Small intestine (tissue), 7 donors: ENCODE data around the gene TPSG1. TPM values are rescaled to one million over a fixed set of nuclear protein-coding genes. Genes with fewer than 3 reads are reported as not detected.

Experiments
- DNase-seq, 2 donors: peaks; one replicate each; pipeline versions ENCODE4 v3.0.0 to v3.0.0-alpha.2; 2013
- FAIRE-seq: peaks from 2 replicates; lab custom pipeline; 2012; peaks lifted over from hg19 to GRCh38; lab: Jason Lieb, UNC
- H3K27ac ChIP-seq, 3 donors: one replicate each; pipeline ENCODE4 v1.5.1; 2013; ENCODE audit warnings: low read length in 2 of 3, mild to moderate bottlenecking in 2 of 3, control low read depth in 1 of 3, inconsistent platforms in 1 of 3, low read depth in 1 of 3, moderate library complexity in 1 of 3
- H3K27me3 ChIP-seq, 3 donors: one replicate each; pipeline ENCODE4 v1.6.1; 2013; ENCODE audit warnings: low read length in 3 of 3, inconsistent platforms in 1 of 3; ENCODE audit not compliant: control insufficient read depth in 3 of 3, insufficient read depth in 3 of 3
- H3K36me3 ChIP-seq, 3 donors: one replicate each; pipeline ENCODE4 v1.6.1; 2013; ENCODE audit warnings: low read length in 3 of 3, inconsistent platforms in 1 of 3, low read depth in 1 of 3, mild to moderate bottlenecking in 1 of 3, moderate library complexity in 1 of 3; ENCODE audit not compliant: control insufficient read depth in 3 of 3, insufficient read depth in 2 of 3
- H3K4me1 ChIP-seq, 3 donors: one replicate each; pipeline ENCODE4 v1.6.1; 2013; ENCODE audit warnings: low read length in 2 of 3, inconsistent platforms in 1 of 3, low read depth in 1 of 3, mild to moderate bottlenecking in 1 of 3, moderate library complexity in 1 of 3; ENCODE audit not compliant: control insufficient read depth in 3 of 3, insufficient read depth in 2 of 3
- H3K4me3 ChIP-seq, 3 donors: one replicate each; pipeline ENCODE4 v1.5.1; 2013; ENCODE audit warnings: low read length in 3 of 3, control low read depth in 1 of 3, inconsistent platforms in 1 of 3, low read depth in 1 of 3, mild to moderate bottlenecking in 1 of 3, moderate library complexity in 1 of 3
- H3K9me3 ChIP-seq, 2 donors: one replicate each; pipeline ENCODE4 v1.6.1; 2013; ENCODE audit warnings: low read depth in 1 of 2, low read length in 1 of 2; ENCODE audit not compliant: control insufficient read depth in 2 of 2, insufficient read depth in 1 of 2
- WGBS, 3 donors: extraction: QIAGEN DNeasy Blood & Tissue Kit; methylation state at CpG; one replicate each; pipeline ENCODE4 v1.1.7; 2013; 5-methylcytosine and 5-hydroxymethylcytosine counted together
- polyA plus RNA-seq, 4 donors: library from polyadenylated mRNA; stranded (reverse) in 3 of 4; unstranded in 1 of 4; fragments of 200-250 nt in 3 of 4; fragments of 120-200 nt in 1 of 4; gene quantifications; one replicate each; pipeline versions ENCODE4 v1.2.1 to v1.2.3, GENCODE V29; 2013
- donor health status: healthy with polysubstance abuse.
- donor health status: control.
- donor health status: control.
- donor health status: Bipolar disorder and iron deficiency.
- donor health status: healthy.

The TPSG1 gene
- polyA plus RNA-seq, 4 donors, result 3.3 to 40.9 (median 14.0) TPM

DNA sequence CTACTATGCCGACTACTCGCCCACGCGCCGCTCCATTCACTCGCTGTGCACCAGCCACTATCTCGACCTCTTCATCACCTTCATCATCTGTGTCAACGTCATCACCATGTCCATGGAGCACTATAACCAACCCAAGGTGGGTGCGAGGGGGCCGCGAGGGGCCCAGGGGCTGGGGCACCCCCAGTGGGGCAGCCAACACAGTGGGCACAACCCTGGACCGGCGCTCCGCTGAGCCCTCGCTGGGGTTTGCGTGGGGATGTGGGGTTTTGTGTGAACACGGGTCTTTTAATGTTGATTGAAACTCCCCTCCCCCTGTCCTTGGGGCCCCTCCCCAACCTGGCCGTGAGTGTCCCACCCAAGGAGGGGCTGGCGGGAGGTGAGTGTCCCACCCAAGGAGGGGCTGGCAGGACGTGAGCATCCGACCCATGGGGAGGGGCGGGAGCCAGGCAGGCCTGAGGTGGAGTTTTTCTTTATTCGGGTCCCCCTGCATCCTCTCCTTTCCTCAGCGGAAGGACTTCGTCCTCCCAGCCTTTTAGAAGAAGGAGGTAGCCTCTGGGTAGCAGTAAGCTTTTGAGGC, 11.2 kb downstream of the TPSG1 start:
- DNase-seq (no peak), FAIRE-seq (no peak)
- 81 to 89% (median 82%) methylated on average over 24 to 25 of the region's 25 CpGs for WGBS, 3 donors
- peaks cover 0 to 9% (median 3%) of the 10 kb centered on the region in 3 donors for H3K36me3 ChIP-seq
- no peaks in the 10 kb centered on the region for H3K9me3 ChIP-seq
- H3K4me3 ChIP-seq, result no peak overlapping the region
- H3K4me1 ChIP-seq, result no peaks in the 10 kb centered on the region
- H3K27me3 ChIP-seq, result no peaks in the 10 kb centered on the region
- H3K27ac ChIP-seq, result no peak overlapping the region

DNA sequence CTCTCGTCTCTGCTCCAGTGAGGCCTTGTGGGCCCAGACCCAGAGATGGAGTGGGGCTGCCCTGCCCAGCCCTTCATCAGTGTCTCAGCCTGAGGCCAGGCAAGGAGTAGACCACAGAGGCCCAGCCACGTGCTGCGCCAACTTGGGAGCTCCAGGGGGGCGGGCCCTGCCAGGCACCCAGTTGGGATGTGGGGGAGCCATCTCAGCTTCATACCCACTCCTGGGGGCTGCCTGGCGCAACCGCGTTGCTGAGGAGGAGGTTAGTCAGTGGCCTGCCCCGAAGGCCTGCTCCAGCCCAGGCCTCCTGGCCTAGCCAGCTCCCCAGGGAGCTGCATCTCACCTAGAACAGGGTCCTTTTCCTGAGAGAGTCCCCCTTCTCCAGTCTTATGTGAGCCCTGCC, 11.8 kb downstream of the TPSG1 start:
- WGBS, 3 donors, result 77 to 89% (median 83%) methylated on average over 7 to 8 of the region's 8 CpGs
- no peaks in the 10 kb centered on the region for H3K9me3 ChIP-seq
- H3K27ac ChIP-seq, result no peak overlapping the region
- no peak overlapping the region for H3K4me3 ChIP-seq
- FAIRE-seq (no peak), DNase-seq (no peak)
- H3K4me1 ChIP-seq, result no peaks in the 10 kb centered on the region
- peaks cover 0 to 11% (median 3%) of the 10 kb centered on the region in 3 donors for H3K36me3 ChIP-seq
- H3K27me3 ChIP-seq, result no peaks in the 10 kb centered on the region

DNA sequence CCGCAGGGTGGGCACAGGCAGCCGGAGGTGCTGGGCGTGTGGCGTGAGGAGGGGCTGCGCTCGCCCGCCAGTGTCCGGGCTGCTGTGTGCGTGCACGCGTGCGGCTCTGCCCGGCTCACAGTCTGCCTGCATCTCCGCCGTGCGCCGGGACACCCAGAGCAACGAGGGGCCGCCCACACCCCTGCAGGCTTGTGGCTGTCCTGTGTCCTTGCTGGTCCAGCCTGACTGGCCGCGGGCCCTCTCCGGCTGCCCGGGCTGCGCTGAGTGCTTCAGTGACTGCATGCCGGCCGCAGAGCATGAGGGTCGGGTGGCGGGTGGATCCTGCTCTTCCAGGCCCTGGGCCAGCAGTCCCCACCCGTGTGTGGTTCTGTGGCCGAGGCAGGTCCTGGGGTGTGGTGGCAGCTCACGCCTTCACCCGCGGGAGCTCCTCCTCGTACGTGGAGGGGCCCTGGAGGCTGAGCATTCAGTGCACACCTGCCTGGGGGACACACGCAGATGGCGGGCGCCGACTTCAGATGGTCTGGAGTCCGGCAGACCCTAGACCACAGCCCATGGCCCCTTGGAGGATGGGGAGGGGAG, 12.4 kb downstream of the TPSG1 start:
- 86 to 90% (median 88%) methylated on average over 33 to 40 of the region's 40 CpGs for WGBS, 3 donors
- Histone ChIP-seq H3K27ac (no peak overlapping the region), H3K4me1 (no peaks in the 10 kb centered on the region), H3K9me3 (no peaks in the 10 kb centered on the region), H3K27me3 (no peaks in the 10 kb centered on the region), H3K4me3 (no peak overlapping the region), H3K36me3 (peaks cover 0 to 11% (median 3%) of the 10 kb centered on the region in 3 donors)
- FAIRE-seq, result no peak
- DNase-seq, result no peak

DNA sequence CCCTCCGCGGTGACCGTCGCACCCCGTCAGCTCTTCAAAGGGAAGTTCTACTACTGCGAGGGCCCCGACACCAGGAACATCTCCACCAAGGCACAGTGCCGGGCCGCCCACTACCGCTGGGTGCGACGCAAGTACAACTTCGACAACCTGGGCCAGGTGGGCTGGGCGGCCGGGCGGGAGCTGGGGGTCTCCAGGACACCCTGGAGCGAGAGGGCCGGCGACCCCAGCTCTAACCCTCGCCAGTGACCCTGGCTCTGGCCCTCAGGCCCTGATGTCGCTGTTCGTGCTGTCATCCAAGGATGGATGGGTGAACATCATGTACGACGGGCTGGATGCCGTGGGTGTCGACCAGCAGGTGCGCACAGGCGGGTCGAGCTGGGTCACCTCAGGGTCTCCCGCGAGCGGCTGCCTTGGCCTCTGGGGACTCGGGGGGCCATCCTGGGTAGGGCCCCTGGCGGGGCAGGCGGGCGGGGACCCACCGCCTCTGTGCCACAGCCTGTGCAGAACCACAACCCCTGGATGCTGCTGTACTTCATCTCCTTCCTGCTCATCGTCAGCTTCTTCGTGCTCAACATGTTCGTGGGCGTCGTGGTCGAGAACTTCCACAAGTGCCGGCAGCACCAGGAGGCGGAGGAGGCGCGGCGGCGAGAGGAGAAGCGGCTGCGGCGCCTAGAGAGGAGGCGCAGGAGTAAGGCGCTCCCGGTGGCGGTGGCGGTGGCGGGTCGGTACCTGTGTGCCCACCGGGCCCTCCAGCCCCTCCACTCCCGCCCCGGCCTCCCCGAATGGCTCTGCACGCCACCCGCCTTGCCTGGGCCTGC, 13.4 kb downstream of the TPSG1 start:
- Histone ChIP-seq H3K4me1 (no peaks in the 10 kb centered on the region), H3K27ac (no peak overlapping the region), H3K36me3 (peaks cover 0 to 14% (median 3%) of the 10 kb centered on the region in 3 donors), H3K4me3 (no peak overlapping the region), H3K27me3 (no peaks in the 10 kb centered on the region), H3K9me3 (no peaks in the 10 kb centered on the region)
- FAIRE-seq (no peak), DNase-seq (no peak)
- 90 to 95% (median 93%) methylated on average over 60 to 65 of the region's 65 CpGs for WGBS, 3 donors

DNA sequence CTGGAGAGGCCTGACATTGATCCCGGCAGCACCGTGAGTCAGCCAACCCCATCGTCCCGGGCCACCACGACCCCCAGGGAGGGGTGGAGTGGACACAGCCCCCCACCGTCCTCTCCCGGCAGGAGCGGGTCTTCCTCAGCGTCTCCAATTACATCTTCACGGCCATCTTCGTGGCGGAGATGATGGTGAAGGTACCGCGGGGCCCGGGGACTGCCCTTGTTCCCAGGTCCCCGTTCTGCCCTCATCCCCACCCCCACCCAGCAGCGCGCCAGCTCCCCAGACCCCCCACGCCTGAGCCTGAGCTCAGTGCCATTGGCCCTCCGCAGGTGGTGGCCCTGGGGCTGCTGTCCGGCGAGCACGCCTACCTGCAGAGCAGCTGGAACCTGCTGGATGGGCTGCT, 14.6 kb downstream of the TPSG1 start:
- peaks cover 0 to 14% (median 3%) of the 10 kb centered on the region in 3 donors for H3K36me3 ChIP-seq

DNA sequence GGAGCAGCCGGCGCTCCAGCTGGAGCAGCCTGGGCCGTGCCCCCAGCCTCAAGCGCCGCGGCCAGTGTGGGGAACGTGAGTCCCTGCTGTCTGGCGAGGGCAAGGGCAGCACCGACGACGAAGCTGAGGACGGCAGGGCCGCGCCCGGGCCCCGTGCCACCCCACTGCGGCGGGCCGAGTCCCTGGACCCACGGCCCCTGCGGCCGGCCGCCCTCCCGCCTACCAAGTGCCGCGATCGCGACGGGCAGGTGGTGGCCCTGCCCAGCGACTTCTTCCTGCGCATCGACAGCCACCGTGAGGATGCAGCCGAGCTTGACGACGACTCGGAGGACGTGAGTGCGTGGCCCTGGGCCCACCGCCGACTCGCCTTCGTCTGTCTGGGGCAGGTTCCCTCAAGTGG, 16.0 kb downstream of the TPSG1 start:
- 93 to 96% (median 95%) methylated on average over 40 to 43 of the region's 43 CpGs for WGBS, 3 donors
- Histone ChIP-seq H3K4me1 (no peaks in the 10 kb centered on the region), H3K4me3 (no peak overlapping the region), H3K36me3 (peaks cover 0 to 12% (median 3%) of the 10 kb centered on the region in 3 donors), H3K27ac (no peak overlapping the region), H3K9me3 (no peaks in the 10 kb centered on the region), H3K27me3 (no peaks in the 10 kb centered on the region)
- FAIRE-seq (no peak), DNase-seq (no peak)

More for the DNA sequence above, 14.6 kb downstream of the TPSG1 start:
- H3K4me1 ChIP-seq, result no peaks in the 10 kb centered on the region
- H3K27ac ChIP-seq, result no peak overlapping the region
- DNase-seq, result no peak
- FAIRE-seq, result no peak
- H3K4me3 ChIP-seq, result no peak overlapping the region
- H3K27me3 ChIP-seq, result no peaks in the 10 kb centered on the region
- H3K9me3 ChIP-seq, result no peaks in the 10 kb centered on the region
- 87 to 89% (median 88%) methylated on average over 23 of the region's 23 CpGs for WGBS, 3 donors

DNA sequence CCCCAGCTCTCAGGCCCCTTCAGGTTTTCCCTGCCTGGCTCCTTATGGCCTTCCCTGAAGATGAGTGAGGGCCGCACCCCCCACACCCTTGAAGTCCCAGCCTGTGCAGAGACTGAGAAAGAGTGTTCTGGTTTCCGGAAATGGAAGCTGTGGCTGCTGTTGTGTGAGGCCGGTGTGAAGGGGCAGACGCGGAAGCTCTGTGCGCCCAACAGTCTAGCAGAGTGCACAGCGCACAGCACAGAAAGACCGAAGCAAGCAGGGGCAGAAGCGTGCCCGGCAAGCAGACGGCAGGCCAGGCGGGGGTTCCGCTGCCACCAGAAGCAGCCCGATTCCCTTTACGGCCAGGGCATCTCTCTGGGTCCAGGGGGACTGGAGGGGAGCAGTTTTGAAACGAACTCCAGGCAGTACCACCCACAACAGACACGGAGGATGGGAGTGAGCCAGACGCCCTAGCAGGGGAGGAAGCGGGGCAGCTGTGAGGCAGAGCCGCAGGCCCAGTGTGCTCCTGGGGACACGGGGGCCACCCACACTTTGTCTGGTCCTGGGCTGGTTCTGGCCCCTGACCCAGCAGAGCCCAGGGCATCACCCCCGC, 16.7 kb downstream of the TPSG1 start:
- no peak overlapping the region for H3K4me3 ChIP-seq
- H3K9me3 ChIP-seq, result no peaks in the 10 kb centered on the region
- peaks cover 0 to 9% (median 0%) of the 10 kb centered on the region in 3 donors for H3K36me3 ChIP-seq
- no peak for FAIRE-seq
- 80 to 90% (median 87%) methylated on average over 18 to 22 of the region's 22 CpGs for WGBS, 3 donors
- no peaks in the 10 kb centered on the region for H3K27me3 ChIP-seq
- H3K4me1 ChIP-seq, result no peaks in the 10 kb centered on the region
- H3K27ac ChIP-seq, result no peak overlapping the region
- DNase-seq, result no peak

DNA sequence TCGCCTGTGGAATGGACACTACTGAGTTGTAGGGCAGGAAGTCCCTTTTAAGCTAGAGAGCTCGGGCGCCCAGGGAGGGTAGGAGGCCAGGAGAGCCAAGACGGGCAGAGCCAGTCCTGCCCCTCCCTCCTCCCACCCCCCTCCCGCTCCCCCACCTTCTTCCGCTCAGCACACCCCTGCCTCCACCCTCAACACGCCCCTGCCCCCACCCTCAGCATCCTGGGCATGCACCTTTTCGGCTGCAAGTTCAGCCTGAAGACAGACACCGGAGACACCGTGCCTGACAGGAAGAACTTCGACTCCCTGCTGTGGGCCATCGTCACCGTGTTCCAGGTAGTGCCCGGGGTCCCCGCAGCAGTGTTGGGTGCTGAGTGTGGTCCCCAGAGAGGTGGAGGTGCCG, 18.3 kb downstream of the TPSG1 start:
- no peak for FAIRE-seq
- Histone ChIP-seq H3K9me3 (no peaks in the 10 kb centered on the region), H3K27ac (no peak overlapping the region), H3K36me3 (peaks cover 0 to 15% (median 0%) of the 10 kb centered on the region in 3 donors), H3K4me3 (no peak overlapping the region), H3K4me1 (no peaks in the 10 kb centered on the region), H3K27me3 (no peaks in the 10 kb centered on the region)
- DNase-seq, result no peak
- WGBS, 3 donors, result 81 to 91% (median 91%) methylated on average over 11 to 16 of the region's 16 CpGs
